ENCODE data around the gene DYNC1LI2. TPM values are rescaled to one million over a fixed set of nuclear protein-coding genes. Genes with fewer than 3 reads are reported as not detected.

The DYNC1LI2 gene
- polyA plus RNA-seq, 3 donors from 2014 or later, result 15.3 to 41.1 (median 16.6) TPM

DNA sequence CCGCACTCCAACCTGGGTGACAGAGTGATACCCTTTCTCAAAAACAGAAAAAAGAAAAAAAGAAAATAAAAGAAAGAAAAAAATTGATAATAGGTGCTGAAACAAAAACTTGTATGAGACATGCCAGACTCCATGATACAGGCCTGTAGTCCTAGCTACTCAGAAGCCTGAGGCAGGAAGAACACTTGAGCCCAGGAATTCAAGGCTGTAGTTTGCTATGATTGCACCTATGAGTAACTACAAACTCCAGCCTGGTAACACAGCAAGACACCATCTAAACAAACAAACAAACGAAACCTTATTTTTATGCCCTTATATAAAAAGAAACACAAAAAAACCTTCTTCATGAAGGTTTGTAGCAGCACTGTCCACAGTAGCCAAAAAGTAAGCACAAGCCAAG lies 49.9 kb downstream of the DYNC1LI2 start:
- H3K27ac Mint-ChIP-seq, result no peak overlapping the region
- H3K27me3 Mint-ChIP-seq (ENCODE audit: low read depth in 3 of 3), result peaks cover 2 to 4% (median 3%) of the 10 kb centered on the region in 3 donors
- H3K36me3 Mint-ChIP-seq, result peaks cover 0 to 3% (median 0%) of the 10 kb centered on the region in 3 donors
- H3K4me1 Mint-ChIP-seq, result peaks cover 5% of the 10 kb centered on the region in 2 donors
- no peak for DNase-seq
- H3K4me3 Mint-ChIP-seq, result no peak overlapping the region
- H3K9me3 Mint-ChIP-seq, result no peaks in the 10 kb centered on the region

DNA sequence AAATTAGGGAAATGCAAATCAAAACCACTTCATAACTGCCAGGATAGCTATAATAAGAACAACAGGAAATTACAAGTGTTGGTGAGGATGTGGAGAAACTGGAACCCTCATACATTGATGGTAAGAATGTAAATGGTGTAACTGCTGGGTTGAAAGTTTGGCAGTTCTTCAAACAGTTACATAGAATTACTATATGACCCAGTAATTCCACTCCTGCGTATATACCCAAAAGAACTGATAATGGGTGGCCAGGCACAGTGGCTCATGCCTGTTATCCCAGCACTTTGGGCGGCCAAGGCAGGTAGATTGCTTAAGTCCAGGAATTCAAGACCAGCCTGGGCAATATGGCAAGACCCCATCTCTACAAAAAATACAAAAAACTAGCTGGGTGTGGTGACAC lies 50.4 kb downstream of the DYNC1LI2 start:
- no peak for DNase-seq
- peaks cover 2 to 4% (median 3%) of the 10 kb centered on the region in 3 donors for H3K27me3 Mint-ChIP-seq (ENCODE audit: low read depth in 3 of 3)
- H3K4me3 Mint-ChIP-seq, result no peak overlapping the region
- H3K36me3 Mint-ChIP-seq, result peaks cover 0 to 3% (median 0%) of the 10 kb centered on the region in 3 donors
- H3K27ac Mint-ChIP-seq, result no peak overlapping the region
- H3K9me3 Mint-ChIP-seq, result no peaks in the 10 kb centered on the region
- peaks cover 5% of the 10 kb centered on the region in 2 donors for H3K4me1 Mint-ChIP-seq

DNA sequence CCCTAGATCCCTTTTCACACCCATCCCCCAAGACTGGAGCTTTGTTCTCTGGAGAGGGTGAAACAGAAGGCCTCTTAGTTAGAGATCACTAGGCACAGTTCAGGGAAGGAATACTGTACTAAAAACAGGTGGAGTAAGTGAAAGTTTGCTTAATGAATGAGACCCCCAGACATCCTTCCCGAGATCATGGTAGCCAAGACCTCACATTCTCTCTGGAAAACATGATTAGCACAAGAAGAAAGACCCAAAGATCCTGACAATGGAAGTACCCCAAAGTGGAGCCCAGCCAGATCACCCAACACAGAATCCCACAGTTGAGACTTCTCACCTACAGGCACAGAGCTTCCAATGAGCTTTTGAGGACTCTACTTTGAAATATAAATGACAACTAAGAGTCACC lies 51.5 kb downstream of the DYNC1LI2 start:
- Mint-ChIP-seq H3K4me3 (no peak overlapping the region), H3K9me3 (no peaks in the 10 kb centered on the region)
- no peak for DNase-seq

DNA sequence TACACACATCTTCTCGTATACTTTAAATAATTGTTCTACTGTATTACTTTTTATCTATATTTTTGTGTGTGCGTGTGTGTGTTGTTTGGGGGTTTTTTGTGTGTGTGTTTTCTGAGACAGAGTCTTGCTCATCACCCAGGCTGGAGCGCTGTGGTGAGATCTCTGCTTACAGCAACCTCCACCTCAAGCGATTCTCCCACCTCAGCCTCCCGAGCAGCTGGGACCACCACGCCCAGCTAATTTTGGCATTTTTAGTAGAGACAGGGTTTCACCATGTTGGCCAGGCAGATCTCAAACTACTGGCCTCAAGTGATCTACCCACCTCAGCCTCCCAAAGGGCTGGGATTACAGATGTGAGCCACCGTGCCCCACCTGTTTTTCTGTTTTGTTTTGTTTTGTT lies 53.4 kb downstream of the DYNC1LI2 start:
- Mint-ChIP-seq H3K9me3 (no peaks in the 10 kb centered on the region), H3K27ac (no peak overlapping the region), H3K4me3 (peak overlapping the region; percentile 44 to 79 (median 52)), H3K36me3 (peaks cover 0 to 7% (median 0%) of the 10 kb centered on the region in 3 donors), H3K4me1 (peaks cover 14 to 18% of the 10 kb centered on the region in 2 donors), H3K27me3 (ENCODE audit: low read depth in 3 of 3) (peaks cover 0 to 12% (median 8%) of the 10 kb centered on the region in 3 donors)
- no peak for DNase-seq

More for the DNA sequence above, 51.5 kb downstream of the DYNC1LI2 start:
- Mint-ChIP-seq H3K27me3 (ENCODE audit: low read depth in 3 of 3) (peaks cover 0 to 10% (median 4%) of the 10 kb centered on the region in 3 donors), H3K36me3 (peaks cover 0 to 3% (median 0%) of the 10 kb centered on the region in 3 donors), H3K4me1 (peaks cover 14% of the 10 kb centered on the region in 2 donors), H3K27ac (no peak overlapping the region)

DNA sequence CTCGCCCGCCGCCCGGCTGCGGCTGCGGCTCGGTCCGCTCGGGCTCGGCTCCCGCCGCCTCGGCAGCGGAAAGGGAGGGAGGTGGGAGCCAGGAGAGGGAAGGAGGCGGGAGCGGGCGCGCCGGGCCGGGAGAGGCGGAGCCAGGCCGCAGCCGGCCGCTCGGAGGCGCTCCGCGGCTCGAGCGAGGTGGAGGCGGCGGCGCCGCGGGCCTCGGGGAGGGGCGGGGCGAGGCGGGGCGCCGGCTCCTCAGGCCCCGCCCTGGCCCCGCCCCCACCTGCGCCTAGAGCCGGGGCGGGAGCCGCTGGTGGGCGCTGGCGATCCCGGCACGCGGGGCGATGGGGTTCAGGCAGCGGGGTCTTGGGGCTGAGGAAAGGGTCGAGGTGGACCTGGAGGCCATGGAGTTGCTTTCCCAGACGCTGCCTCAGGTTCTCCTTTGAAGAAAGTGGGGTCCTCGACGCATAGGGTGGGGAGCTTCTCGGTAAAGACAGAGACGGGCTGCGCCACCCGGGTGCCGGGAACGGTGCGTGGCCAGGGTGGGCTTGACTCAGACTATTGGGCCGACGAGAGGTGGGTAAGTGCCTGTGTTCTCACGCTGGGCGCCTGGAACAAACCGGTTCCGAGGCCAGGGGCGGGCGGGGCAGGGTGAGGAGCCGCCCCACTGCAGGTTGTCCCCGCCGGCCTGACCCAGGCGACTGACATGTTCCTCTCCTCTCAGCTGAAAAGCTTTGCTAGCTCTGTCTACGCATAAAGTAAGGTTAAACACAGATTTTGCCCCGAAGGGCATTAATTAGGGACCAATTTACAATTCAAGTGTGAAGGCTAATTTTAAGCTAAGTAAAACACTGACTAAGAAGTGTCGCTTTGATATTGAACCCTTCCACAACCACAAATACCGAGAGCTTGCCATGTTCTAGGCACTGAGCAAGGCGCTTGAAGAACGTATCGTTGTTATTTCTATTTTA lies 54.5 kb downstream of the DYNC1LI2 start, which contains the start of gene CMTM4:
TSS of gene CMTM4 (minus strand) at position 75 of the 962 bp plus-strand sequence. CDS start 218 bp downstream, outside the sequence.
- no peaks in the 10 kb centered on the region for H3K9me3 Mint-ChIP-seq
- peaks cover 0 to 12% (median 8%) of the 10 kb centered on the region in 3 donors for H3K27me3 Mint-ChIP-seq (ENCODE audit: low read depth in 3 of 3)
- peak within 1 kb of the TSS; percentile 78 to 87 (median 80) for H3K4me3 Mint-ChIP-seq
- peaks cover 14 to 18% of the 10 kb centered on the region in 2 donors for H3K4me1 Mint-ChIP-seq
- DNase-seq, result peak; percentile 69 to 78 (median 76)
- peak within 1 kb of the TSS in 1 of 6 donors; percentile 81 for H3K27ac Mint-ChIP-seq
- peaks cover 0 to 7% (median 0%) of the 10 kb centered on the region in 3 donors for H3K36me3 Mint-ChIP-seq

DNA sequence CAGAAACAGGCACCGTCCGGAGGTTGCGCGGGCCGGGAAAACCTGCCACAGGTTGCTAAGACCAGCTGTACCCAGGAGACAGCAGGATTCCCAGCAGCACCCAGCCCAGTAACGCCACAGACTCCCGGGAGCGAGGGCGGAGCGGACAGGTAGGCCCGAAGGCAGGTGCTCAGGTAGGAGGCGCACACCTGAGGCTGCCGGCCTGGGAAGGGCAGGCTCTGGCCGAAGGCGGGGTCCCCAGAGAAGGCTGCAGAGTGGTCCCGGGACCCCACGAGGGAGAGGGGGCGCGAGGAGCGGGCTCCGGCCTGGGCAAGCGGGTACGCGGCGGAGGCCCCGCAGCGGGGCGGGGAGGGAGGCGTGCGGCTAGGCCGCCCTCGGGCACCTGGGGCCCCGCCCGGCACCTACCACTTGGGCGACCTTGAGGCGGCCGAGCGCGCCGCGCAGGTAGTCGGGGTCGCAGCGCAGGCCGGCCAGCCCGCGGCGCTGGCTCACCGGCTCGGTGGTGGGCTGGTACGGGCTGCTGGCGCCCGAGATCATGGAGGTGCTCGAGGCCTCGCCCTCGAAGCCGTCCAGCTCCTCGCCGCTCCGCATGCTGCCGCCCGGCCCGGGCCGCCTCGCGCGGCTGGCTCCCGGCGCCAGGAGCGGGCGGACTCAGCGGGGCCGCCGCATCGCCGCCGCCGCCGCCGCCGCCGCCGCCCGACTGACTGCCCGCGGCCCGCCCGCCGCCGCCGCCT lies 55.3 kb downstream of the DYNC1LI2 start:
- H3K36me3 Mint-ChIP-seq, result peaks cover 0 to 7% (median 0%) of the 10 kb centered on the region in 3 donors
- peaks cover 0 to 12% (median 11%) of the 10 kb centered on the region in 3 donors for H3K27me3 Mint-ChIP-seq (ENCODE audit: low read depth in 3 of 3)
- no peaks in the 10 kb centered on the region for H3K9me3 Mint-ChIP-seq
- H3K4me3 Mint-ChIP-seq, result peak overlapping the region; percentile 76 to 85 (median 80)
- DNase-seq, result no peak
- H3K27ac Mint-ChIP-seq, result no peak overlapping the region
- H3K4me1 Mint-ChIP-seq, result peaks cover 14 to 18% of the 10 kb centered on the region in 2 donors

DNA sequence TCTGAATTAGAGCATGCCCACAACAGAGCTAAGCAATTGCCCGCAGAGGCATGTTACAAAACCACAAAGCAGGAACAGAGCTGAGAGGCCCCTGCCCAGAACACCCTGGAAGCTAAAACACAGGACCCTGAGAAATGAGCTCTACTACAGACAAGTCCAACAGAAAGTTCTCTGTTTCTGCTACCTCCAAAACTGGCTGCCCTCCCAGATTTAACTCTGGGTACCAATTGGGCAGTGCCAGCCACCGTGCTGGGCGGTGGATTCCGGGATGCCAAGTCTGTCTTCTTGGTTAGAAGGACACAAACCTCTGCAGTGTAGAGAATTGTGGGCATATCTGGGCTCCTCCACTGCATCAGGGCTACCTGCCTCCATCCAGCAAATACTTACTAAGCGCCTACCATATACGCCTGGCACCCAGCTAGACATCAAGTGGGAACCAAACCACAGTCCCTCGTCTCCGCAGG lies 55.9 kb downstream of the DYNC1LI2 start:
- no peaks in the 10 kb centered on the region for H3K9me3 Mint-ChIP-seq
- peaks cover 14 to 18% of the 10 kb centered on the region in 2 donors for H3K4me1 Mint-ChIP-seq
- H3K4me3 Mint-ChIP-seq, result peak overlapping the region; percentile 76 to 85 (median 80)
- H3K27me3 Mint-ChIP-seq (ENCODE audit: low read depth in 3 of 3), result peaks cover 0 to 14% (median 12%) of the 10 kb centered on the region in 3 donors
- H3K36me3 Mint-ChIP-seq, result peaks cover 0 to 7% (median 0%) of the 10 kb centered on the region in 3 donors
- DNase-seq, result peak in 2 of 3 donors; percentile 6 to 10
- H3K27ac Mint-ChIP-seq, result peak overlapping the region in 1 of 6 donors; percentile 66

DNA sequence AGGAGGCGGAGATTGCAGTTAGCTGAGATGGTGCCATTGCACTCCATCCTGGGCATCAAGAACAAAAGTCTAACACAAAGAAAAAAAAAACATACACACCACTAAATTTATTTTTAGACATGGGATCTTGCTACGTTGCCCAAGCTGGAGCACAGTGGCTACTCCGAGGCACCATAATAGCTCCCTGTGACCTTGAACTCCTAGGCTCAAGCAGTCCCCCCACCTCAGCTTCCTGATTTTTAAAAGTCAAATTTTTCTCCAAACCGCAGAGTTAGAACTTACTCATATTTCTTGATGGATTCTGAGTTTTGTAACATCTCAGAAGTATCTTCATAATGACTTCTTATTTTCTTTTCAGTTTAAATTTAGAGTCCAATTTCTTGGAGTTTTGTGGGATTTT lies 58.3 kb downstream of the DYNC1LI2 start:
- Mint-ChIP-seq H3K36me3 (peaks cover 0 to 4% (median 0%) of the 10 kb centered on the region in 3 donors), H3K27ac (no peak overlapping the region), H3K4me1 (peaks cover 14 to 18% of the 10 kb centered on the region in 2 donors), H3K4me3 (no peak overlapping the region), H3K27me3 (ENCODE audit: low read depth in 3 of 3) (peaks cover 0 to 20% (median 12%) of the 10 kb centered on the region in 3 donors), H3K9me3 (no peaks in the 10 kb centered on the region)
- DNase-seq, result no peak

DNA sequence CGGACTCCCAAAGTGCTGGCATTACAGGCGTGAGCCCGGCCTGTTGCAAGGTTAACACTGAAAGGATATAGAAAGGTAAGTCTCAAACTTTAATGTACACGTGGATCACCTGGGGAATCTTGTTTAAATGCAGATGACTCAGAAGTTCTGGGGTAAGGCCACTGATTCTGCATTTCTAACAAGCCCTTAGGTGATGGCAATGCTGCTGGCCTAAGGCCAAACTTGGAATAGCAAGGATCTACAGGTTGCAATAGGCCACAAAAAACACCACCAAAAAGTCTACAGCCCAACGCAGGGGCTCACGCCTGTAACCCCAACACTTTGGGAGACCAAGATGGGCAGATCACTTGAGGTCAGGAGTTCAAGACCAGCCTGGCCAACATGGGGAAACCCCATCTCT lies 59.1 kb downstream of the DYNC1LI2 start:
- H3K27me3 Mint-ChIP-seq (ENCODE audit: low read depth in 3 of 3), result peaks cover 0 to 20% (median 12%) of the 10 kb centered on the region in 3 donors
- no peak for DNase-seq
- no peaks in the 10 kb centered on the region for H3K9me3 Mint-ChIP-seq
- peaks cover 0 to 4% (median 0%) of the 10 kb centered on the region in 3 donors for H3K36me3 Mint-ChIP-seq
- H3K27ac Mint-ChIP-seq, result no peak overlapping the region
- H3K4me1 Mint-ChIP-seq, result peaks cover 12 to 16% of the 10 kb centered on the region in 2 donors
- no peak overlapping the region for H3K4me3 Mint-ChIP-seq

DNA sequence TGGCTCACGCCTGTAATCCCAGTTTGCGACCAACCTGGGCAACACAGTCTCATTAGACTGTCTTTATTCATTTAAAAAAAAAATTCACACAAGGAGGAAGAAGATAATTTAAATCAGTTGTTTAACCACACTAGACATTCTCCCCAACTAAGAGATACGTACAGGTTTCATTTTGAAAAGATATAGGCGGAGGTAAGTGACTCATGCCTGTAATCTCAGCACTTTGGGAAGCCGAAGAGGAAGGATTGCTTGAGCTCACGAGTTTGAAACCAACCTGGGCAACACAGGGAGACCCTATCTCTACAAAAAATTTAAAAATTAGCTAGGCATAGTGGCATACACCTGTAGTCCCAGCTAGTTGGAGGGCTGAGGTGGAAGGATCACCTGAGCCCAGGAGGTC lies 60.2 kb downstream of the DYNC1LI2 start:
- no peak overlapping the region for H3K27ac Mint-ChIP-seq
- peaks cover 0 to 16% (median 11%) of the 10 kb centered on the region in 3 donors for H3K27me3 Mint-ChIP-seq (ENCODE audit: low read depth in 3 of 3)
- peaks cover 9 to 13% of the 10 kb centered on the region in 2 donors for H3K4me1 Mint-ChIP-seq
- H3K4me3 Mint-ChIP-seq, result no peak overlapping the region
- no peaks in the 10 kb centered on the region for H3K9me3 Mint-ChIP-seq
- peaks cover 0 to 4% (median 0%) of the 10 kb centered on the region in 3 donors for H3K36me3 Mint-ChIP-seq
- no peak for DNase-seq

DNA sequence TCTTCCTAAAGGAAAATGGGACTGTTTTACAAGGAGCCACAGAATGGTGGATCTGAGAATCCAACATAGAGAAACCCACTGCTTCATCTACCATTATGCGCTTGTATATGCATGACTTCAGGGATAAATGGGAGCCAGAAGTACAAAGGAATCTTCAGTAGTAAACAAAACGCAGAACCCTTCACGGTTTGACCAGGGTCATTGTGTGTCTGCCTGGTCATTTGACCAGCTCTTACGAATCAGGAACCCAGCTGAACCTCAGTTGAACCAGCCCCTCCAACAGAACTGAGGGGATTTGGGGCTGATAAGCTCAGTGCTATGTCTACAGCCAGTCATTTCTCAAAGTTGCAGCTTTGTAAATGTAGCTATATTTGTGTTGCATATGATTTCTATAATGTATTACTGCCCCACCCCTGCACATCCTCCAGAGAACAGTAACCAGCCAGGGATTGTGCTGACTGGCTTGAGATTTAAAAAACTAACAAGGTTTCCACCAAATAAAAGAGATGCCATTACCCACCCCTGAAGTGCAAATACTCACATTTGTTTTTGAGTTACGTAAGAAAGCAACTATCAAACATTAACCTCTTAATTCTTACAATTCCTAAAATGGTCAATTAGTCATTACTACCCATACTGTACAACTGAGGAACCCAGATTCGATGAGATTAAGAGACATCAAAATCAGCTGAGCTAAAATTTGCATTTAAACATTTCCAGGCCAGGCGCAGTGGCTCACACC lies 61.1 kb downstream of the DYNC1LI2 start:
- Mint-ChIP-seq H3K4me1 (peaks cover 3 to 7% of the 10 kb centered on the region in 2 donors), H3K27ac (no peak overlapping the region), H3K36me3 (peaks cover 0 to 4% (median 0%) of the 10 kb centered on the region in 3 donors)

DNA sequence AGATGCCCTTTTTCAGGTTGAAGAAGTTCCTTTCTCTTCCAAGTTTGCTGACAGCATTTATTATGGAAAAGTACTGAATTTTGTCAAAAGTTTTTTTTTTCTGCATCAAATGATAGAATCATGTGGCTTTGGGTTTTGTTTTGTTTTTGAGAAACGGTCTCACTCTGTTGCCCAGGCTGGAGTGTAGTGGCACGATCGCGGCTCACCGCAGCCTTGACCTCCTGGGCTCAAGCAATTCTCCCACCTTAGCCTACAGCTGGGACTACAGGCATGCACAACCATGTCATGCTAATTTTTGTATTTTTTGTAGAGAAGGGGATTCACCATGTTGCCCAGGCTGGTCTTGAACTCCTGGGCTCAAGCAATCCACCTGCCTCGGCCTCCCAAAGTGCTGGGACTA lies 62.1 kb downstream of the DYNC1LI2 start:
- H3K4me3 Mint-ChIP-seq, result no peak overlapping the region
- no peak overlapping the region for H3K27ac Mint-ChIP-seq
- no peaks in the 10 kb centered on the region for H3K4me1 Mint-ChIP-seq
- no peak for DNase-seq
- peaks cover 0 to 17% (median 2%) of the 10 kb centered on the region in 3 donors for H3K27me3 Mint-ChIP-seq (ENCODE audit: low read depth in 3 of 3)
- no peaks in the 10 kb centered on the region for H3K9me3 Mint-ChIP-seq
- peaks cover 0 to 4% (median 0%) of the 10 kb centered on the region in 3 donors for H3K36me3 Mint-ChIP-seq

More for the DNA sequence above, 61.1 kb downstream of the DYNC1LI2 start:
- H3K27me3 Mint-ChIP-seq (ENCODE audit: low read depth in 3 of 3), result peaks cover 0 to 16% (median 7%) of the 10 kb centered on the region in 3 donors
- H3K4me3 Mint-ChIP-seq, result no peak overlapping the region
- no peaks in the 10 kb centered on the region for H3K9me3 Mint-ChIP-seq
- DNase-seq, result no peak
